Fibroblast of skin of back (primary cell): Measurements from ENCODE around the gene GLRX5. TPM values are rescaled to one million over a fixed set of nuclear protein-coding genes. Genes with fewer than 3 reads are reported as not detected.

Experiments
- DNase-seq: peaks from one replicate; pipeline ENCODE4 v3.0.0-alpha.2; 2013
- polyA plus RNA-seq, 2 experiments: library from polyadenylated mRNA; unstranded; fragments of 120-200 nt; gene quantifications; one replicate each; pipeline ENCODE4 v1.2.1, GENCODE V29; 2013; ENCODE audit not compliant: insufficient read length in 2 of 2

Gene GLRX5
- 63.4 TPM for polyA plus RNA-seq (2013, experiment 1 of 2; ENCODE audit: insufficient read length)
- 37.7 TPM for polyA plus RNA-seq (2013, experiment 2 of 2; ENCODE audit: insufficient read length)

GRCh38 chr14:95534299-95535225 is at the start of gene GLRX5:
TSS of gene GLRX5 (plus strand) at chr14:95535050. CDS start at chr14:95535090, 40 bp downstream.
- peak; percentile 100 for DNase-seq

GRCh38 chr14:95485222-95485819 is 49.5 kb upstream of the GLRX5 start:
- peak; percentile 39 for DNase-seq

- no peak for DNase-seq
Measured at GRCh38 chr14:95486875-95487668, 47.8 kb upstream of the GLRX5 start.

- no peak for DNase-seq
Measured at GRCh38 chr14:95487669-95488084, 47.2 kb upstream of the GLRX5 start.

GRCh38 chr14:95488376-95489213 is 46.3 kb upstream of the GLRX5 start:
- DNase-seq, result no peak

GRCh38 chr14:95489214-95490137 is 45.4 kb upstream of the GLRX5 start:
- DNase-seq, result no peak

- DNase-seq, result no peak
Measured at GRCh38 chr14:95490138-95490509, 44.7 kb upstream of the GLRX5 start.

GRCh38 chr14:95490727-95491451 is 44.0 kb upstream of the GLRX5 start:
- no peak for DNase-seq

GRCh38 chr14:95491936-95492608 is 42.8 kb upstream of the GLRX5 start:
- DNase-seq, result no peak

- DNase-seq, result no peak
Measured at GRCh38 chr14:95493503-95493902, 41.3 kb upstream of the GLRX5 start.

GRCh38 chr14:95493976-95494375 is 40.9 kb upstream of the GLRX5 start:
- no peak for DNase-seq

- DNase-seq, result no peak
Measured at GRCh38 chr14:95494456-95494855, 40.4 kb upstream of the GLRX5 start.

GRCh38 chr14:95495076-95495475 is 39.8 kb upstream of the GLRX5 start:
- DNase-seq, result no peak

GRCh38 chr14:95495538-95496025 is 39.3 kb upstream of the GLRX5 start:
- DNase-seq, result no peak

- DNase-seq, result peak; percentile 57
Measured at GRCh38 chr14:95496111-95496681, 38.7 kb upstream of the GLRX5 start.

- DNase-seq, result peak; percentile 39
Measured at GRCh38 chr14:95496690-95497259, 38.1 kb upstream of the GLRX5 start.

GRCh38 chr14:95497561-95498011 is 37.3 kb upstream of the GLRX5 start:
- no peak for DNase-seq

- DNase-seq, result no peak
Measured at GRCh38 chr14:95498622-95499353, 36.1 kb upstream of the GLRX5 start.
